ENCODE data around the gene FYB2. TPM values are rescaled to one million over a fixed set of nuclear protein-coding genes. Genes with fewer than 3 reads are reported as not detected.

Gene FYB2
- total and polyA plus RNA-seq, 10 of the 15 experiments (the other 5 are each of a cell fraction or from before 2014, with no cell fraction given), result 0.04 to 0.16 (median 0.05) TPM; not detected in 4

DNA sequence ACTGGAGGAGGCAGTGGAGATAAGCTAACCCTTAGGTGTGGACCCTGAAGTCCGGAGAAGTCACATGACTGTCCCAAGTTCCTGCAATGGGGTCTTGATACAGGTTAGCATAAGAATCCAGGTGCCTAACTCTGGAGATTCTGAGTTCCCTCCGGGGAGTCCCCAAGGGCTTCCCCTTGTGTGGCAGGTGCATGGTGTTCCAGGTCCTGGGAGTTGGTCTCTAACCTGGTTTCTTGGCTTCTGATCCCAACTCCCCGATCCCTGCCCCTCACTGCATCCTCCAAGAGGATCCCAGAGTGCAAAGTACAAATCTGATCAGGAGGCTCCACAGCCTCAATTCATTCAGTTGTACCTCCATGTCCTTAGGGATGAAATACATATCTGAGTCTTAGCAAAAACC is 26.1 kb upstream of the FYB2 start (continued):
- TF ChIP-seq, protein P1, sequence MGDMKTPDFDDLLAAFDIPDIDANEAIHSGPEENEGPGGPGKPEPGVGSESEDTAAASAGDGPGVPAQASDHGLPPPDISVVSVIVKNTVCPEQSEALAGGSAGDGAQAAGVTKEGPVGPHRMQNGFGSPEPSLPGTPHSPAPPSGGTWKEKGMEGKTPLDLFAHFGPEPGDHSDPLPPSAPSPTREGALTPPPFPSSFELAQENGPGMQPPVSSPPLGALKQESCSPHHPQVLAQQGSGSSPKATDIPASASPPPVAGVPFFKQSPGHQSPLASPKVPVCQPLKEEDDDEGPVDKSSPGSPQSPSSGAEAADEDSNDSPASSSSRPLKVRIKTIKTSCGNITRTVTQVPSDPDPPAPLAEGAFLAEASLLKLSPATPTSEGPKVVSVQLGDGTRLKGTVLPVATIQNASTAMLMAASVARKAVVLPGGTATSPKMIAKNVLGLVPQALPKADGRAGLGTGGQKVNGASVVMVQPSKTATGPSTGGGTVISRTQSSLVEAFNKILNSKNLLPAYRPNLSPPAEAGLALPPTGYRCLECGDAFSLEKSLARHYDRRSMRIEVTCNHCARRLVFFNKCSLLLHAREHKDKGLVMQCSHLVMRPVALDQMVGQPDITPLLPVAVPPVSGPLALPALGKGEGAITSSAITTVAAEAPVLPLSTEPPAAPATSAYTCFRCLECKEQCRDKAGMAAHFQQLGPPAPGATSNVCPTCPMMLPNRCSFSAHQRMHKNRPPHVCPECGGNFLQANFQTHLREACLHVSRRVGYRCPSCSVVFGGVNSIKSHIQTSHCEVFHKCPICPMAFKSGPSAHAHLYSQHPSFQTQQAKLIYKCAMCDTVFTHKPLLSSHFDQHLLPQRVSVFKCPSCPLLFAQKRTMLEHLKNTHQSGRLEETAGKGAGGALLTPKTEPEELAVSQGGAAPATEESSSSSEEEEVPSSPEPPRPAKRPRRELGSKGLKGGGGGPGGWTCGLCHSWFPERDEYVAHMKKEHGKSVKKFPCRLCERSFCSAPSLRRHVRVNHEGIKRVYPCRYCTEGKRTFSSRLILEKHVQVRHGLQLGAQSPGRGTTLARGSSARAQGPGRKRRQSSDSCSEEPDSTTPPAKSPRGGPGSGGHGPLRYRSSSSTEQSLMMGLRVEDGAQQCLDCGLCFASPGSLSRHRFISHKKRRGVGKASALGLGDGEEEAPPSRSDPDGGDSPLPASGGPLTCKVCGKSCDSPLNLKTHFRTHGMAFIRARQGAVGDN (IDR thresholded peaks at IDR 0.05), result no peak
- TF ChIP-seq, protein P2, sequence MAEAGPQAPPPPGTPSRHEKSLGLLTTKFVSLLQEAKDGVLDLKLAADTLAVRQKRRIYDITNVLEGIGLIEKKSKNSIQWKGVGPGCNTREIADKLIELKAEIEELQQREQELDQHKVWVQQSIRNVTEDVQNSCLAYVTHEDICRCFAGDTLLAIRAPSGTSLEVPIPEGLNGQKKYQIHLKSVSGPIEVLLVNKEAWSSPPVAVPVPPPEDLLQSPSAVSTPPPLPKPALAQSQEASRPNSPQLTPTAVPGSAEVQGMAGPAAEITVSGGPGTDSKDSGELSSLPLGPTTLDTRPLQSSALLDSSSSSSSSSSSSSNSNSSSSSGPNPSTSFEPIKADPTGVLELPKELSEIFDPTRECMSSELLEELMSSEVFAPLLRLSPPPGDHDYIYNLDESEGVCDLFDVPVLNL (IDR thresholded peaks at IDR 0.05; ENCODE audit: low read depth, low read length), result no peak
- TF ChIP-seq HCFC1 (IDR thresholded peaks at IDR 0.05; ENCODE audit: low read length), result no peak

DNA sequence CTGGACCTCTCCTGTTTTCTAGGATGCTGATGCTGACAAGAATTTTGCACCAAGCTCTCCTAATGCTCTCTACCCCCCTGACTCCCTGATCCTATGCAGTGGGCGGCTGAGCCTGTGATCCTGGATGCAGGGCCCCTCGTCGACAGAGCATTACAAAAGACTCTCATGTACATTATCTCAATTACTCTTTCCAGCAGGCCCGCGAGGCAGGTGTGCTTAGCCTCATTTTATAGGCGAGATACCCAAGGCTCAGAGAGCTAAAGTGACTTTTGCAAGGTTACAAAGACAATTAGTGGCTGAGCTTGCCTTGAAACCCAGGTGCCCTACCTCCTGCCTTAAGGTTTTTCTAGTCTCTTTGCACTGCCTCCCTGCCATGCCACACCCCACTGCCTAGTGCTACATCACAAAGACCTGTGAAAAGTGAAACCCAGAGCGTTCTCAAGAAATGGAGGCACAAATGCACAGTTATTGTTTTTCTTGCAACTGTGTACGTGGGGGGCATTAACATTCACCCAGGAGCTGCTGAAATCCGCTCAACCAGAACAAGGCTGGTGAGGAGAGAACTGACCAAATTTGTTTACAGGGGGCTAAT is 25.4 kb upstream of the FYB2 start:
- no peak overlapping the region for H3K27ac ChIP-seq (ENCODE audit: control insufficient read depth, insufficient read depth)
- ChIA-PET RAD21 (ENCODE audit: unreplicated experiment) (no interaction called here), SMC1A (ENCODE audit: uncharacterized antibody, unreplicated experiment) (no interaction called here), CTCF (interaction anchor here (1.5 kb wide), 1 partner anchor 13 kb away, joined by 6 read pairs; no protein-coding TSS in a partner anchor), POLR2A (no interaction called here)
- no peaks in the 10 kb centered on the region for H3K4me1 ChIP-seq (ENCODE audit: control insufficient read depth, insufficient read depth, low read length)
- no peaks in the 10 kb centered on the region for H3K9me3 ChIP-seq (replicated peaks; ENCODE audit: control insufficient read depth, insufficient read depth, low read length)
- H3K27me3 ChIP-seq (replicated peaks in 1 of 2; ENCODE audit: control insufficient read depth in 2 of 2, insufficient read depth in 2 of 2, low read length in 1 of 2), result no peaks in the 10 kb centered on the region
- DNase-seq (ENCODE audit: low read depth, low spot score) (no peak), ATAC-seq (no peak), FAIRE-seq (no peak)
- BruUV-seq (replicated peaks), result no TSS peak
- in situ Hi-C loops (cut with MboI) (loop anchor here (25.0 kb wide), 1 partner anchor 1718 kb away; no protein-coding TSS in a partner anchor), intact Hi-C loops (cut with micrococcal nuclease; ENCODE audit: unreplicated experiment) (no loop called here)
- WGBS (ENCODE audit: insufficient coverage, insufficient replicate concordance, low lambda C conversion rate, missing lambda C conversion rate), result 24% methylated on average over 9 of the region's 9 CpGs
- H3K36me3 ChIP-seq (ENCODE audit: control insufficient read depth in 2 of 2, insufficient read depth in 2 of 2, low read length in 1 of 2), result no peaks in the 10 kb centered on the region
- no peak overlapping the region for H3K4me3 ChIP-seq
- H3K4me2 ChIP-seq (ENCODE audit: control insufficient read depth, insufficient read depth), result no peak overlapping the region
- H3K79me2 ChIP-seq (ENCODE audit: control insufficient read depth, insufficient read depth, low read length), result no peaks in the 10 kb centered on the region
- H2AFZ ChIP-seq (ENCODE audit: control insufficient read depth, low read depth, low read length), result no peak overlapping the region
- H4K20me1 ChIP-seq (ENCODE audit: control insufficient read depth, insufficient read depth), result no peaks in the 10 kb centered on the region
- no peak overlapping the region for H3K9ac ChIP-seq (ENCODE audit: control insufficient read depth, insufficient read depth, low read length)
- TF ChIP-seq, protein P3, sequence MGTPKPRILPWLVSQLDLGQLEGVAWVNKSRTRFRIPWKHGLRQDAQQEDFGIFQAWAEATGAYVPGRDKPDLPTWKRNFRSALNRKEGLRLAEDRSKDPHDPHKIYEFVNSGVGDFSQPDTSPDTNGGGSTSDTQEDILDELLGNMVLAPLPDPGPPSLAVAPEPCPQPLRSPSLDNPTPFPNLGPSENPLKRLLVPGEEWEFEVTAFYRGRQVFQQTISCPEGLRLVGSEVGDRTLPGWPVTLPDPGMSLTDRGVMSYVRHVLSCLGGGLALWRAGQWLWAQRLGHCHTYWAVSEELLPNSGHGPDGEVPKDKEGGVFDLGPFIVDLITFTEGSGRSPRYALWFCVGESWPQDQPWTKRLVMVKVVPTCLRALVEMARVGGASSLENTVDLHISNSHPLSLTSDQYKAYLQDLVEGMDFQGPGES (IDR thresholded peaks at IDR 0.05), result no peak
- TF ChIP-seq POLR2AphosphoS5 (IDR thresholded peaks at IDR 0.05; ENCODE audit: low read length), result no peak
- TF ChIP-seq, protein P4, sequence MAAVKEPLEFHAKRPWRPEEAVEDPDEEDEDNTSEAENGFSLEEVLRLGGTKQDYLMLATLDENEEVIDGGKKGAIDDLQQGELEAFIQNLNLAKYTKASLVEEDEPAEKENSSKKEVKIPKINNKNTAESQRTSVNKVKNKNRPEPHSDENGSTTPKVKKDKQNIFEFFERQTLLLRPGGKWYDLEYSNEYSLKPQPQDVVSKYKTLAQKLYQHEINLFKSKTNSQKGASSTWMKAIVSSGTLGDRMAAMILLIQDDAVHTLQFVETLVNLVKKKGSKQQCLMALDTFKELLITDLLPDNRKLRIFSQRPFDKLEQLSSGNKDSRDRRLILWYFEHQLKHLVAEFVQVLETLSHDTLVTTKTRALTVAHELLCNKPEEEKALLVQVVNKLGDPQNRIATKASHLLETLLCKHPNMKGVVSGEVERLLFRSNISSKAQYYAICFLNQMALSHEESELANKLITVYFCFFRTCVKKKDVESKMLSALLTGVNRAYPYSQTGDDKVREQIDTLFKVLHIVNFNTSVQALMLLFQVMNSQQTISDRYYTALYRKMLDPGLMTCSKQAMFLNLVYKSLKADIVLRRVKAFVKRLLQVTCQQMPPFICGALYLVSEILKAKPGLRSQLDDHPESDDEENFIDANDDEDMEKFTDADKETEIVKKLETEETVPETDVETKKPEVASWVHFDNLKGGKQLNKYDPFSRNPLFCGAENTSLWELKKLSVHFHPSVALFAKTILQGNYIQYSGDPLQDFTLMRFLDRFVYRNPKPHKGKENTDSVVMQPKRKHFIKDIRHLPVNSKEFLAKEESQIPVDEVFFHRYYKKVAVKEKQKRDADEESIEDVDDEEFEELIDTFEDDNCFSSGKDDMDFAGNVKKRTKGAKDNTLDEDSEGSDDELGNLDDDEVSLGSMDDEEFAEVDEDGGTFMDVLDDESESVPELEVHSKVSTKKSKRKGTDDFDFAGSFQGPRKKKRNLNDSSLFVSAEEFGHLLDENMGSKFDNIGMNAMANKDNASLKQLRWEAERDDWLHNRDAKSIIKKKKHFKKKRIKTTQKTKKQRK (IDR thresholded peaks at IDR 0.05; ENCODE audit: low read depth, low read length), result no peak
- TF ChIP-seq MYB (IDR thresholded peaks at IDR 0.05; ENCODE audit: borderline replicate concordance, low read depth, low read length), result no peak
- no peak for TF ChIP-seq ATF7 (IDR thresholded peaks at IDR 0.05; ENCODE audit: low read depth)
- TF ChIP-seq NFIC (IDR thresholded peaks at IDR 0.05; ENCODE audit: low read depth, low read length), result no peak
- no peak for TF ChIP-seq PAX5 (IDR thresholded peaks at IDR 0.05; ENCODE audit: borderline replicate concordance, low read depth, low read length)
- TF ChIP-seq NFXL1 (IDR thresholded peaks at IDR 0.05; ENCODE audit: borderline replicate concordance), result no peak

Data from GM12878 (cell line).